Right lobe of liver (tissue), 6 donors: ENCODE data around the gene MYO1H. TPM values are rescaled to one million over a fixed set of nuclear protein-coding genes. Genes with fewer than 3 reads are reported as not detected.
"Not testable (repeated sequence)": the region's sequence is repeated elsewhere in the genome, so short reads cannot be mapped to it uniquely, and the experiment has no call there.

Source experiments
- ATAC-seq, 4 donors: fragments of 200-7000 bp; cut with Tn5 transposase; one replicate each; pipeline ENCODE4 v1.9.1; 2020; ENCODE audit warnings: mild to moderate bottlenecking in 4 of 4, moderate library complexity in 4 of 4
- DNase-seq, 3 donors: peaks; one replicate each; pipeline ENCODE4 v3.0.0-alpha.2; 2020
- H3K27ac ChIP-seq, 3 donors: fragments of 200-600 bp; one replicate each; pipeline ENCODE4 v1.8.0; 2022
- H3K27me3 ChIP-seq, 2 donors: fragments of 200-600 bp; one replicate each; pipeline ENCODE4 v1.8.0; 2022
- H3K36me3 ChIP-seq, 4 donors: fragments of 200-600 bp; sonication (generic) in 1 of 4; one replicate each; pipeline versions ENCODE4 v1.5.1 to v1.8.0; 2017 to 2022; ENCODE audit warnings: control low read depth in 1 of 4
- H3K4me1 ChIP-seq, 4 donors: fragments of 200-600 bp; sonication (generic) in 1 of 4; one replicate each; pipeline versions ENCODE4 v1.5.1 to v1.8.0; 2017 to 2022; ENCODE audit warnings: control low read depth in 1 of 4
- H3K4me3 ChIP-seq, 3 donors: fragments of 200-600 bp; one replicate each; pipeline ENCODE4 v1.8.0; 2022
- H3K9me3 ChIP-seq, 4 donors: fragments of 200-600 bp; sonication (generic) in 1 of 4; one replicate each; pipeline versions ENCODE4 v1.5.1 to v1.8.0; 2017 to 2022; ENCODE audit warnings: control low read depth in 1 of 4
- CTCF ChIP-seq, 4 donors: fragments of 200-600 bp in 3 of 4; fragments of 450-650 bp in 1 of 4; IDR thresholded peaks; one replicate each; pipeline versions ENCODE4 v1.5.1 to v1.8.0; 2016 to 2022; ENCODE audit warnings: antibody characterized with exemption in 4 of 4, mild to moderate bottlenecking in 2 of 4
- POLR2A ChIP-seq: fragments of 450-650 bp; IDR thresholded peaks from one replicate; pipeline ENCODE4 v1.6.1; 2017; ENCODE audit warnings: antibody characterized with exemption, mild to moderate bottlenecking
- WGBS: methylation state at CpG from one replicate; pipeline ENCODE4 v1.1.6; 2018; ENCODE audit warnings: low coverage, low lambda C conversion rate; ENCODE audit not compliant: insufficient coverage; ENCODE audit errors: missing lambda C conversion rate; 5-methylcytosine and 5-hydroxymethylcytosine counted together
- intact Hi-C, 2 donors: fragments of 100-400 bp; cut with DNase I; formaldehyde crosslinking; loops; one replicate each; pipeline versions ENCODE4 v1.11.2 to v1.14.1; 2022
- total RNA-seq, 6 experiments: library from RNA; depleted of rRNA in 2 of 6; stranded (reverse); fragments of >200 nt in 2 of 6; fragmentation: NEBNext Ultra II Directional in 3 of 6; extraction: Animal tissue kit (Norgen Biotek cat#: 25700) in 3 of 6; gene quantifications; one replicate each; pipeline versions ENCODE4 v1.1.0 to v1.2.4, GENCODE V29; 2016 to 2023
- donor health status: DM: no; HTN: yes; CAD: no.
- donor health status: DM: no; HTN: no; CAD: no.
- donor health status: DM: no; HTN: no; CAD: no.
- donor health status: DM: no; HTN: yes; CAD: no.
- donor health status: DM: no; HTN: yes; CAD: no.

MYO1H gene
- total RNA-seq, 6 experiments from 2014 or later, result not detected

GRCh38 chr12:109389146-109389545 is 41.4 kb downstream of the MYO1H start:
- H3K4me1 ChIP-seq, result no peaks in the 10 kb centered on the region

GRCh38 chr12:109393437-109394345 is 46.0 kb downstream of the MYO1H start:
- Histone ChIP-seq H3K27ac (no peak overlapping the region), H3K9me3 (no peaks in the 10 kb centered on the region), H3K36me3 (no peaks in the 10 kb centered on the region), H3K27me3 (no peaks in the 10 kb centered on the region), H3K4me3 (no peak overlapping the region), H3K4me1 (no peaks in the 10 kb centered on the region)
- ATAC-seq (peak; percentile 91 to 94 (median 92)), DNase-seq (peak in 1 of 3 donors; percentile 50)
- 28% methylated on average over 8 of the region's 8 CpGs for WGBS
- TF ChIP-seq POLR2A (no peak), CTCF (IDR thresholded peaks at IDR 0.05) (peak; percentile 61 to 95 (median 90))
- intact Hi-C loops, result no loop called here

More at GRCh38 chr12:109389146-109389545, 41.4 kb downstream of the MYO1H start:
- Histone ChIP-seq H3K4me3 (no peak overlapping the region), H3K27ac (no peak overlapping the region), H3K36me3 (no peaks in the 10 kb centered on the region), H3K27me3 (no peaks in the 10 kb centered on the region), H3K9me3 (no peaks in the 10 kb centered on the region)
- TF ChIP-seq CTCF (IDR thresholded peaks at IDR 0.05) (no peak), POLR2A (no peak)
- DNase-seq (no peak), ATAC-seq (peak in 1 of 4 donors; percentile 45)
- WGBS, result 57% methylated on average over 4 of the region's 4 CpGs
- intact Hi-C loops, result loop anchor here (5.0 kb wide), 2 partner anchors 122 to 132 kb away; no protein-coding TSS in a partner anchor

GRCh38 chr12:109394891-109395290 is 47.2 kb downstream of the MYO1H start:
- WGBS, result 88% methylated on average over 5 of the region's 5 CpGs
- Histone ChIP-seq H3K27me3 (no peaks in the 10 kb centered on the region), H3K36me3 (no peaks in the 10 kb centered on the region), H3K9me3 (no peaks in the 10 kb centered on the region), H3K4me3 (no peak overlapping the region), H3K27ac (no peak overlapping the region), H3K4me1 (no peaks in the 10 kb centered on the region)
- TF ChIP-seq CTCF (IDR thresholded peaks at IDR 0.05) (no peak), POLR2A (no peak)
- ATAC-seq (no peak), DNase-seq (no peak)
- intact Hi-C loops, result no loop called here

- intact Hi-C loops, H3K27me3 ChIP-seq, DNase-seq, H3K9me3 ChIP-seq, H3K27ac ChIP-seq, H3K4me3 ChIP-seq, H3K36me3 ChIP-seq, H3K4me1 ChIP-seq, ATAC-seq: not testable (repeated sequence)
- WGBS, result 100% methylated on average over 2 of the region's 2 CpGs
Measured at GRCh38 chr12:109404841-109405240, 57.1 kb downstream of the MYO1H start.

GRCh38 chr12:109406147-109406546 is 58.4 kb downstream of the MYO1H start:
- H3K4me1 ChIP-seq, H3K4me3 ChIP-seq, ATAC-seq, H3K27ac ChIP-seq, DNase-seq, H3K9me3 ChIP-seq, H3K27me3 ChIP-seq, H3K36me3 ChIP-seq, intact Hi-C loops: not testable (repeated sequence)
- 89% methylated on average over 3 of the region's 4 CpGs for WGBS
